Psoas muscle (tissue), 8 donors: Measurements from ENCODE around the gene NFS1. TPM values are rescaled to one million over a fixed set of nuclear protein-coding genes. Genes with fewer than 3 reads are reported as not detected.

Experiments
- ATAC-seq, 4 donors: fragments of 200-7000 bp; cut with Tn5 transposase; one replicate each; pipeline ENCODE4 v1.9.1; 2020; ENCODE audit warnings: moderate library complexity in 3 of 4, mild to moderate bottlenecking in 2 of 4
- DNase-seq, 2 donors: peaks; one replicate each; pipeline ENCODE4 v3.0.0-alpha.2; 2020
- H3K27ac ChIP-seq: fragments of 200-600 bp; one replicate; pipeline ENCODE4 v1.8.0; 2022
- H3K27me3 ChIP-seq, 3 donors: fragments of 200-600 bp in 1 of 3; one replicate each; pipeline versions ENCODE4 v1.6.1 to v1.8.0; 2013 to 2022; ENCODE audit warnings: low read length in 2 of 3, mild to moderate bottlenecking in 2 of 3, moderate library complexity in 1 of 3; ENCODE audit not compliant: insufficient read depth in 3 of 3
- H3K36me3 ChIP-seq, 2 donors: fragments of 200-600 bp in 1 of 2; one replicate each; pipeline versions ENCODE4 v1.6.1 to v1.8.0; 2013 to 2022; ENCODE audit warnings: low read depth in 1 of 2, mild to moderate bottlenecking in 1 of 2, moderate library complexity in 1 of 2; ENCODE audit not compliant: insufficient read depth in 1 of 2
- H3K4me1 ChIP-seq: fragments of 200-600 bp; one replicate; pipeline ENCODE4 v1.8.0; 2022
- H3K4me3 ChIP-seq: fragments of 200-600 bp; one replicate; pipeline ENCODE4 v1.8.0; 2022; ENCODE audit warnings: mild to moderate bottlenecking
- H3K9me3 ChIP-seq: fragments of 200-600 bp; one replicate; pipeline ENCODE4 v1.8.0; 2022
- CTCF ChIP-seq: fragments of 200-600 bp; IDR thresholded peaks from one replicate; pipeline ENCODE4 v1.8.0; 2022; ENCODE audit warnings: antibody characterized with exemption
- WGBS, 3 donors: extraction: QIAGEN DNeasy Blood & Tissue Kit; methylation state at CpG; one replicate each; pipeline versions ENCODE4 v1.1.6 to v1.1.7; 2013; 5-methylcytosine and 5-hydroxymethylcytosine counted together
- intact Hi-C, 2 donors: fragments of 100-400 bp; cut with DNase I; formaldehyde crosslinking; loops; one replicate each; pipeline versions ENCODE4 v1.11.0 to v1.14.2; 2022
- polyA plus RNA-seq, 3 donors: library from polyadenylated mRNA; stranded (reverse); fragments of 200-250 nt; gene quantifications; one replicate each; pipeline ENCODE4 v1.2.3, GENCODE V29; 2013
- total RNA-seq, 4 donors: library from RNA; stranded (reverse); fragmentation: NEBNext Ultra II Directional in 2 of 4; extraction: Animal tissue kit (Norgen Biotek cat#: 25700) in 2 of 4; gene quantifications; one replicate each; pipeline versions ENCODE4 v1.2.1 to v1.2.4, GENCODE V29; 2021 to 2023
- donor health status: healthy with polysubstance abuse.
- donor health status: DM: no; HTN: no; CAD: no; lungs with moderate emphysema.
- donor health status: Bipolar disorder and iron deficiency.
- donor health status: healthy.
- donor health status: DM: yes; HTN: yes; CAD: no.
- donor health status: DM: no; HTN: no; CAD: no.
- donor health status: DM: no; HTN: no; CAD: no.
- donor health status: DM: yes; HTN: yes; CAD: no.

The NFS1 gene
- total and polyA plus RNA-seq, 7 donors = 19.8 to 45.0 (median 35.2) TPM

- H3K36me3 ChIP-seq = peaks cover 0 to 23% of the 10 kb centered on the region in 2 donors
- no peak overlapping the region for H3K4me3 ChIP-seq
- no peaks in the 10 kb centered on the region for H3K27me3 ChIP-seq
- intact Hi-C loops = no loop called here
- no peak for ATAC-seq
- no peak for TF ChIP-seq CTCF
- peaks cover 50% of the 10 kb centered on the region for H3K4me1 ChIP-seq
- no peak for DNase-seq
- H3K27ac ChIP-seq = no peak overlapping the region
- no peaks in the 10 kb centered on the region for H3K9me3 ChIP-seq
Measured at GRCh38 chr20:35648836-35649235, 50.3 kb downstream of the NFS1 start.

- Histone ChIP-seq H3K27me3 (no peaks in the 10 kb centered on the region), H3K9me3 (no peaks in the 10 kb centered on the region), H3K4me1 (peaks cover 20% of the 10 kb centered on the region), H3K36me3 (no peaks in the 10 kb centered on the region), H3K4me3 (no peak overlapping the region), H3K27ac (no peak overlapping the region)
- DNase-seq = no peak
- intact Hi-C loops = no loop called here
- ATAC-seq = no peak
- WGBS, 3 donors = 83 to 90% (median 89%) methylated on average over 2 of the region's 2 CpGs
- TF ChIP-seq CTCF = no peak
Measured at GRCh38 chr20:35644806-35645205, 54.3 kb downstream of the NFS1 start.

GRCh38 chr20:35643045-35643444 is 56.1 kb downstream of the NFS1 start:
- no peaks in the 10 kb centered on the region for H3K27me3 ChIP-seq
- intact Hi-C loops = loop anchor here in 1 of 2 donors (1.0 kb wide), 1 partner anchor 37 kb away; no protein-coding TSS in a partner anchor
- DNase-seq = no peak
- no peak overlapping the region for H3K4me3 ChIP-seq
- TF ChIP-seq CTCF = no peak
- 88 to 92% (median 89%) methylated on average over 7 of the region's 7 CpGs for WGBS, 3 donors
- H3K9me3 ChIP-seq = no peaks in the 10 kb centered on the region
- no peaks in the 10 kb centered on the region for H3K36me3 ChIP-seq
- no peak overlapping the region for H3K27ac ChIP-seq
- no peak for ATAC-seq
- H3K4me1 ChIP-seq = peaks cover 18% of the 10 kb centered on the region

GRCh38 chr20:35641743-35642142 is 57.4 kb downstream of the NFS1 start:
- WGBS, 3 donors = 69 to 78% (median 69%) methylated on average over 4 of the region's 4 CpGs
- H3K4me1 ChIP-seq = peaks cover 30% of the 10 kb centered on the region
- no peaks in the 10 kb centered on the region for H3K9me3 ChIP-seq
- no peak for TF ChIP-seq CTCF
- H3K27me3 ChIP-seq = no peaks in the 10 kb centered on the region
- H3K27ac ChIP-seq = no peak overlapping the region
- ATAC-seq (no peak), DNase-seq (no peak)
- no peaks in the 10 kb centered on the region for H3K36me3 ChIP-seq
- no peak overlapping the region for H3K4me3 ChIP-seq
- intact Hi-C loops = no loop called here

GRCh38 chr20:35640724-35641123 is 58.4 kb downstream of the NFS1 start:
- H3K9me3 ChIP-seq = no peaks in the 10 kb centered on the region
- H3K27ac ChIP-seq = no peak overlapping the region
- H3K27me3 ChIP-seq = no peaks in the 10 kb centered on the region
- TF ChIP-seq CTCF = no peak
- 35 to 67% (median 50%) methylated on average over 3 of the region's 3 CpGs for WGBS, 3 donors
- H3K4me1 ChIP-seq = peaks cover 39% of the 10 kb centered on the region
- ATAC-seq (no peak), DNase-seq (no peak)
- intact Hi-C loops = no loop called here
- H3K4me3 ChIP-seq = no peak overlapping the region
- no peaks in the 10 kb centered on the region for H3K36me3 ChIP-seq
